Astrocyte (in vitro differentiated cells and primary cell): Measurements from ENCODE around the gene GADL1.

ENCODE experiments used
- EZH2 ChIP-seq: IDR thresholded peaks from 2 replicates; pipeline ENCODE4 v1.6.1; 2012; ENCODE audit warnings: mild to moderate bottlenecking, low read length, inconsistent platforms; ENCODE audit not compliant: insufficient read depth
- TF ChIP-seq, protein P1 (sequence below): IDR thresholded peaks from 2 replicates; pipeline ENCODE4 v1.5.1; 2011; ENCODE audit warnings: low read depth, mild to moderate bottlenecking, inconsistent platforms, low read length, moderate library complexity; ENCODE audit not compliant: insufficient read depth

GRCh38 chr3:30908456-30909037, 14.1 kb upstream of the GADL1 start:
- TF ChIP-seq, protein P1, sequence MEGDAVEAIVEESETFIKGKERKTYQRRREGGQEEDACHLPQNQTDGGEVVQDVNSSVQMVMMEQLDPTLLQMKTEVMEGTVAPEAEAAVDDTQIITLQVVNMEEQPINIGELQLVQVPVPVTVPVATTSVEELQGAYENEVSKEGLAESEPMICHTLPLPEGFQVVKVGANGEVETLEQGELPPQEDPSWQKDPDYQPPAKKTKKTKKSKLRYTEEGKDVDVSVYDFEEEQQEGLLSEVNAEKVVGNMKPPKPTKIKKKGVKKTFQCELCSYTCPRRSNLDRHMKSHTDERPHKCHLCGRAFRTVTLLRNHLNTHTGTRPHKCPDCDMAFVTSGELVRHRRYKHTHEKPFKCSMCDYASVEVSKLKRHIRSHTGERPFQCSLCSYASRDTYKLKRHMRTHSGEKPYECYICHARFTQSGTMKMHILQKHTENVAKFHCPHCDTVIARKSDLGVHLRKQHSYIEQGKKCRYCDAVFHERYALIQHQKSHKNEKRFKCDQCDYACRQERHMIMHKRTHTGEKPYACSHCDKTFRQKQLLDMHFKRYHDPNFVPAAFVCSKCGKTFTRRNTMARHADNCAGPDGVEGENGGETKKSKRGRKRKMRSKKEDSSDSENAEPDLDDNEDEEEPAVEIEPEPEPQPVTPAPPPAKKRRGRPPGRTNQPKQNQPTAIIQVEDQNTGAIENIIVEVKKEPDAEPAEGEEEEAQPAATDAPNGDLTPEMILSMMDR, result no peak
- TF ChIP-seq EZH2, result no peak
